Measurements from ENCODE around the gene SUPT3H.
A peak's percentile ranks its signal among the peaks of the same experiment; 100 is the strongest.

The SUPT3H gene

DNA sequence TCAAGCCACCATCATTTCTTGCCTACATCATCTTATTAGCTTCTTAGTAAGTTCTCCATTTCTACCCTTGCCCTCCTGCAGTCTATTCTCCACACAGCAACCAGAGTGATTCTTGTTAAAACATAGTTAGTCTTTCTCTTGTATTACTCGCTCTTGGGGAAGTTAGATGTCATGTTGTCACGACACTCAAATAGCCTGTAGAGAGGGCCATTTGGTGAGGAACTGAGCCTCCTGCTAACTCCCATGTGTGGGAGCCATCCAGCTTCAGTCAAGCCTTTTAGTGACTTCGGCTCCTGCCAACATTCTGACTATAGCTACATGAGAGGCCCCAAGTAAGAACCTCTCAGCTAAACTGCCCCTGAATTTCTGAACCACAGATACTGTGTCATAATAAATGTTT, 594.8 kb downstream of the SUPT3H start:
- ChIA-PET POLR2A (no interaction called here), CTCF (interaction anchor here (1.4 kb wide), 2 partner anchors 8 to 37 kb away, joined by 3 to 4 read pairs; no protein-coding TSS in a partner anchor)
- no peak for TF ChIP-seq CTCF (IDR thresholded peaks at IDR 0.05; ENCODE audit: control extremely low read depth, extremely low read depth, low read depth, missing control alignments)
- DNase-seq (ENCODE audit: extremely low spot score): no peak

GRCh38 chr6:44781912-44782597, 595.7 kb downstream of the SUPT3H start:
- ChIA-PET POLR2A (no interaction called here), CTCF (interaction anchor here (1.4 kb wide), 2 partner anchors 9 to 38 kb away, joined by 3 to 4 read pairs; no protein-coding TSS in a partner anchor)
- TF ChIP-seq CTCF (IDR thresholded peaks at IDR 0.05; ENCODE audit: control extremely low read depth, extremely low read depth, low read depth, missing control alignments): no peak
- DNase-seq (ENCODE audit: extremely low spot score): no peak

GRCh38 chr6:44780161-44780560, 597.6 kb downstream of the SUPT3H start:
- TF ChIP-seq CTCF (IDR thresholded peaks at IDR 0.05; ENCODE audit: control extremely low read depth, extremely low read depth, low read depth, missing control alignments): no peak
- no peak for DNase-seq (ENCODE audit: extremely low spot score)
- ChIA-PET POLR2A (no interaction called here), CTCF (interaction anchor here (1.4 kb wide), 1 partner anchor 124 kb away, joined by 3 read pairs; no protein-coding TSS in a partner anchor)

GRCh38 chr6:44779130-44779826, 598.5 kb downstream of the SUPT3H start:
- peak; percentile 23 for DNase-seq (ENCODE audit: extremely low spot score)
- ChIA-PET POLR2A (no interaction called here), CTCF (interaction anchor here (1.1 kb wide), 1 partner anchor 41 kb away, joined by 3 read pairs; no protein-coding TSS in a partner anchor)
- no peak for TF ChIP-seq CTCF (IDR thresholded peaks at IDR 0.05; ENCODE audit: control extremely low read depth, extremely low read depth, low read depth, missing control alignments)
